Measurements from ENCODE around the gene GNA15. TPM values are rescaled to one million over a fixed set of nuclear protein-coding genes. Genes with fewer than 3 reads are reported as not detected.

GNA15 gene
- polyA plus RNA-seq, 3 donors: 38.7 to 45.0 (median 41.3) TPM

GRCh38 chr19:3196064-3196932 is 60.5 kb downstream of the GNA15 start:
- WGBS (ENCODE audit: insufficient coverage): 91% methylated on average over 38 of the region's 42 CpGs
- Mint-ChIP-seq H3K27me3 (ENCODE audit: low read depth in 3 of 3) (no peaks in the 10 kb centered on the region), H3K27ac (no peak overlapping the region), H3K36me3 (peaks cover 34 to 72% of the 10 kb centered on the region in 2 donors), H3K4me3 (no peak overlapping the region), H3K4me1 (peaks cover 10% of the 10 kb centered on the region), H3K9me3 (no peaks in the 10 kb centered on the region)
- Histone ChIP-seq H3K27me3 (ENCODE audit: control insufficient read depth in 2 of 2, insufficient read depth in 2 of 2, low read length in 2 of 2) (no peaks in the 10 kb centered on the region), H3K27ac (ENCODE audit: low read depth in 1 of 2, low read length in 2 of 2) (no peak overlapping the region), H3K4me3 (replicated peaks in 1 of 3; ENCODE audit: low read depth in 2 of 3, low read length in 3 of 3) (no peak overlapping the region), H3K79me2 (ENCODE audit: insufficient read depth, low read length) (peaks cover 16% of the 10 kb centered on the region), H4K20me1 (ENCODE audit: insufficient read depth, low read length) (peaks cover 24% of the 10 kb centered on the region), H3K4me2 (replicated peaks; ENCODE audit: extremely low read depth, low read length, poor library complexity, severe bottlenecking) (no peak overlapping the region), H2AFZ (ENCODE audit: insufficient read depth, low read depth, low read length, poor library complexity, severe bottlenecking) (no peak overlapping the region), H3K4me1 (ENCODE audit: control insufficient read depth in 1 of 2, insufficient read depth in 2 of 2, low read length in 2 of 2) (peaks cover 7 to 8% of the 10 kb centered on the region in 2 donors), H3K9me3 (replicated peaks in 1 of 2; ENCODE audit: control insufficient read depth in 1 of 2, insufficient read depth in 1 of 2, low read length in 2 of 2) (no peaks in the 10 kb centered on the region), H3K9ac (ENCODE audit: insufficient read depth, low read length, poor library complexity, severe bottlenecking) (no peak overlapping the region), H3K36me3 (replicated peaks in 1 of 2; ENCODE audit: control insufficient read depth in 1 of 2, insufficient read depth in 2 of 2, low read length in 2 of 2) (peaks cover 39 to 57% of the 10 kb centered on the region in 2 donors)
- intact Hi-C loops (cut with micrococcal nuclease): no loop called here
- no peak for TF ChIP-seq CTCF (IDR thresholded peaks at IDR 0.05)
- no peak for DNase-seq

- Histone ChIP-seq H3K36me3 (replicated peaks in 1 of 2; ENCODE audit: control insufficient read depth in 1 of 2, insufficient read depth in 2 of 2, low read length in 2 of 2) (peaks cover 44 to 63% of the 10 kb centered on the region in 2 donors), H3K27ac (ENCODE audit: low read depth in 1 of 2, low read length in 2 of 2) (no peak overlapping the region), H3K4me2 (replicated peaks; ENCODE audit: extremely low read depth, low read length, poor library complexity, severe bottlenecking) (no peak overlapping the region), H3K4me3 (replicated peaks in 1 of 3; ENCODE audit: low read depth in 2 of 3, low read length in 3 of 3) (no peak overlapping the region), H4K20me1 (ENCODE audit: insufficient read depth, low read length) (peaks cover 24% of the 10 kb centered on the region), H3K9me3 (replicated peaks in 1 of 2; ENCODE audit: control insufficient read depth in 1 of 2, insufficient read depth in 1 of 2, low read length in 2 of 2) (no peaks in the 10 kb centered on the region), H2AFZ (ENCODE audit: insufficient read depth, low read depth, low read length, poor library complexity, severe bottlenecking) (no peak overlapping the region), H3K27me3 (ENCODE audit: control insufficient read depth in 2 of 2, insufficient read depth in 2 of 2, low read length in 2 of 2) (no peaks in the 10 kb centered on the region), H3K79me2 (ENCODE audit: insufficient read depth, low read length) (peaks cover 10% of the 10 kb centered on the region), H3K4me1 (ENCODE audit: control insufficient read depth in 1 of 2, insufficient read depth in 2 of 2, low read length in 2 of 2) (peaks cover 7 to 8% of the 10 kb centered on the region in 2 donors), H3K9ac (ENCODE audit: insufficient read depth, low read length, poor library complexity, severe bottlenecking) (no peak overlapping the region)
- no peak for TF ChIP-seq CTCF (IDR thresholded peaks at IDR 0.05)
- H3K27ac Mint-ChIP-seq: no peak overlapping the region
- no peak overlapping the region for H3K4me3 Mint-ChIP-seq
- peaks cover 8% of the 10 kb centered on the region for H3K4me1 Mint-ChIP-seq
- 98% methylated on average over 14 of the region's 14 CpGs for WGBS (ENCODE audit: insufficient coverage)
- no peak for DNase-seq
- no peaks in the 10 kb centered on the region for H3K9me3 Mint-ChIP-seq
- no peaks in the 10 kb centered on the region for H3K27me3 Mint-ChIP-seq (ENCODE audit: low read depth in 3 of 3)
- H3K36me3 Mint-ChIP-seq: peaks cover 36 to 73% of the 10 kb centered on the region in 2 donors
- intact Hi-C loops (cut with micrococcal nuclease): no loop called here
Measured at GRCh38 chr19:3196933-3197205, 61.0 kb downstream of the GNA15 start.
